NCI-H128 (cell line): ENCODE results near the gene AGBL1.

ENCODE experiments used
- DNase-seq: peaks from one replicate; lab custom pipeline; 2025; ENCODE audit not compliant: unreplicated experiment; lab: John Stamatoyannopoulos, UW

Gene AGBL1

DNA sequence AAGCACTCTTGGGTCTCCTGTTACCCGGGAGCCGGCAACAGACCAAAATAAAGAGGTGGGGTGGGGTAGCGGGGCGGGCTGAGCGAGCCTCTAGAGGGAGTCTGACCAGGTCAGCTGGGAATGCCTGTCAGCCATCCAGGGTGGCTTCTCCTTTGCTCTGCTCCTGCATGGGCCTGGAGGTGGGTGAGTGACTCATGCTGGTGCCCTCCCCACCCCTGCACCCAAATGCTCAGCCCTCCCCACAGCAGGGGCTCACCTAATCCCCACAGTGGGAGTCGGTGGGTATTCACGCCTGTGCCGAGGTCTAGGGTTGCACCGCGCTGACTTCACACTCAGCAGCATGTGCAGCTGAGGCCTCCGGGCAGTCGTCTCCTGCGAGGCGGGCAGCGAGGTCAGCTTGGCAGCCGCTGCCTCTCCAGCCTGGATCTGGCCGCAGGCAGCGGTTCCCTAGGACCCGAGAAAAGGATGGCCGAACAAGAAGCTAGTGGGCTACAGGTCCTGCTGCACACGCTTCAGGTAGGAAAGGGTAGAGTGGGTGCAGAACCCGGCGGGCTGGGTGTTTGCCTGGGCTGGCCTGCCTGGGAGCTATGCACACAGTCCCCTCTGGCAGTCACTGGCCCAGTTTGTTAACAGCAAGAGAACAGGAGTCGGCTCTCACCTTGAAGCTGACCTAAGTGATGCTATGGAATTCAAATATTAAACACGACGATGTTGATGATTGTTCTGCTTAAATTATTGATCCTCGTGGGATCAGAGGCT lies at the start of gene AGBL1:
TSS of gene AGBL1 (plus strand) at position 364 of the 759 bp plus-strand sequence.
- no peak for DNase-seq

DNA sequence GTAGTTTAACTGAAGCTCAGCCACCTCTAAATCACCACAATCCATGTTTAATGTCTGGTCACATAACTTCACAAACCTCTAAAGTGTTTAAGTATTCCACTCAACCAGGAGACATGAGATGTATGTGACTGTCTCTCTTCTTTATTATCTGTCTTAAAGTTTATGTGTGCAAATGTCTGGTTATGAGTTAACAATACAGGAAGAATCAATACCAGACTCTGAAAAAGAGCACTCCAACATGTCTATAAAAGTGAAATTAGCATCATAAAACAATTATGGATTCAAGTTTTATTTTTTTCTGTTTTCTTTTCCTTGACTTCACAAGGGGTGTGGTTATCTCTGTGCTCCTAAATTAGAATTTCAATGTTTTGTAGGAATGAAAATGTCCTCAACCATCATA lies 44.8 kb upstream of the AGBL1 start:
- no peak for DNase-seq

DNA sequence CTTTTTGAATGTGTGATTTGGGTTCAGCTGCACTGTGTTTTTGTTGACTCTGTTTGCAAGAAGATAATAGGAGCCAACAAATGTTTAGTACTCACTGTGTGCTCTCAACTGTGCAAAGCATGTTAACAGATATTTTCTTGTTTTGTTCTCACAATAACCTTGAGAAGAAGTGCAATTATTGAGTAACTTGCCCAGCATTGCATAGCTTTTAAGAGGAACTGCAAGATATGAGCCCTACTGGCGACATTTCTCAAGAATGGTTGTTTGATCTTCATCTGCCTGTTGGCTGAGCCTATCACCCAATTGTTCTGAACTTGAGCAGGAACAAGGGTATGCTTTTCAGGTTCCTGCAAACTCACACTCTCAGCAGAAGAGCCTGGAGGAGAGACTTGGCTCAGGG lies 43.4 kb upstream of the AGBL1 start:
- no peak for DNase-seq

DNA sequence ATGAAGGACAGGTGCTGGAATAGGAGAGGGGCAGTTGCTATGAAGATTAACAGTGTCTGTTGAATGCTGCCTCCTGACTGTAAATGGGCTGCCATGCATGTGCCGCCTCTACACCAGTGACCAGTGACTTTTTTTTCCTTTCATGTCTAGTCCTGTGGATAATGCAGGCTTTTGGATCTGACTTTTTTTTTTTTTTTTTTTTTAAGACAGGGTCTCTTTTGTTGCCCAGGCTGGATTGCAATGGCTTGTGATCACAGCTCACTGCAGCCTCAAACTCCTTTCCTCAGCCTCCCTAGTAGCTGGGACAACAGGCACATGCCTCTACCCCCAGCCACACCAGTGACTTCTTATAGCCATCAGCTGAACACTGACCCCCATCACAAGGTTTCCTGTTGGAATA lies 41.2 kb upstream of the AGBL1 start:
- DNase-seq = no peak

DNA sequence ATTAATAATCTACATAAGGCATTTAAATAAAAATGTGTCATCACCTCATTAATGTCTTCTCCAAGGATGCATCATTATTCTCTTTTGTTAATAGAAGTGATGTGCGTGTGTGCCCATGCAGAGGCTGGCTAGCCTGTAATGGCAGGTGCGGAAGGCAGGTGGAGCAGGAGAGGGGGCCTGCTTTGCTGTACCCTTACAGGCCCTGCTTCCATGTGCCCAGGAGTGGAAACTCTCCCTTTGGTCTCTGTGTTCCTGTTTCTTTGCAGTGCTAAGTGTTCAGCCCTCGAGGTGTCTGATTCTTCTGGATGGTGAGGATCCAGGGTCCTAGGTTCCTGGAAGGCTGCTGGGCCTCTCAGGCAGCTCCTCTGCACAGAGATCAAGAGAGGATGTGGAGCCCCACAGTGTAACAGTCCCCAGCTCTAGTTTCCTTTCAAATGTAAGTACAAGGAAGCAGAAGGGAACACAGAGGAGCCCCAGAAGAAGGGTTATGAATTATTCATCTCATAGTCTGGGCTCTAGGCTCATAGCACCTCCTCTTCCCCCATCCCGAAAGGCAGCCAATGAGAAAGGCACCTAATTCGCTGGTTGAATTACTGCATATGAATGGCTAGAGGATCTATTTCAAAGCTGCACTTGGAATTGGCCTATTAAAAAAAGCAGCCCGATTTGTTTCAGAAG lies 39.2 kb upstream of the AGBL1 start:
- DNase-seq = no peak

- no peak for DNase-seq
Measured at GRCh38 chr15:86041399-86041798, 38.3 kb upstream of the AGBL1 start.

GRCh38 chr15:86042226-86042625 lies 37.4 kb upstream of the AGBL1 start:
- no peak for DNase-seq

DNA sequence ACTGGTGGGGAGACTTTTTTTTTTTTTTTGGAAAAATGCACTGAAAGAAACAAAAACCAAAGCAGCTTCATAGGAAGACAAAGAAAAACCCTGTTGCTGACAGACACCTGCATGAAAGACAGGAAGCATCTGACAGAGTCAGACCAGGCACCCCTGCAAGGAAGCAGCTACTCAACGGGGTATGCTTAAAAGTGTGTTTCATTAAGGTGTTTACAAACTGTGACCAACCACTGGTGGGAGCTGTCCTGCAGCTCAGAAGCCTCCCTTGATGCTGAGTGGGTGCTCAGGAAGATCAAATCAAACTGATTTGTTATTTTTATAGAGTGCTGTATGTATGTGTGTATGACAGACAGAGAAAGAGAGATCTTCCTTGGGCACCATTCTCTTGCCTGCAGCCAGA lies 34.7 kb upstream of the AGBL1 start:
- DNase-seq = no peak

DNA sequence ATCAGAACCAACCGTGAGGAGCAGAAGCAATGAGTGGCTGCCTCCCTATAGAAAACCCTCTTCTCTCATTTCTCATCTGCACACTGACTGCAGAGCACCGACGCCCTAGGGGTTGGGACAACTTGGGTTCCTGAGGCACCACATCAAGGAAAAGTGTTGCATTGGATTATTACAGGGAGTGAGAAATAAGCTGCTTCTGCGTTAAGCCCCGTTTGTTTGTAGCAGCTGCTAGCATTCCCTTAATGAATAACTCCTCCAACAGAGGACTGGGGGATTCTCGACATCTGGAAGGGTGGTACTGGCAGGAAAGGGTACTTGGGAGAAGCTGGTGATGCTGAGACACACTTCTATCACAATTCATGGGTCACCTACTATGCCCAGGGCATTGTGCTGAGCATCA lies 25.3 kb upstream of the AGBL1 start:
- DNase-seq = no peak

DNA sequence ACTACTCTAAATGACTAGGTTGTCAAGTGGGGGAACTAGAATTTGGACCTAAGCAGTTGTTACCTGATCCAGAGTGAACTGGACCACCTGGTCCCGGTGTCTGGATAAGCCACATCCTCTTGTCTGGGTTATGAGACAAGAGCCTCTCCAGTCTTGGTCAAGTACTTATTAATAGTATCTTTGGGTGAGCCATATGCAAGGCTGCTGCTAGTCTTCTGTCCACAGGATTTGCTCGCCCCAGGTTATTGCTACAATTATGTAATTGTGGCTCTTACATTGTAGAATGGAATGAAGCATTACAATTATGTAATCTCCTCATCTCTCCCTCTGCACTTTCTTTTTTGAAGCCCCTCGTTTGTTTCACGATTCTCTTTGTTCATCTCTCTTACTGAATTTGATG lies 24.0 kb upstream of the AGBL1 start:
- no peak for DNase-seq

DNA sequence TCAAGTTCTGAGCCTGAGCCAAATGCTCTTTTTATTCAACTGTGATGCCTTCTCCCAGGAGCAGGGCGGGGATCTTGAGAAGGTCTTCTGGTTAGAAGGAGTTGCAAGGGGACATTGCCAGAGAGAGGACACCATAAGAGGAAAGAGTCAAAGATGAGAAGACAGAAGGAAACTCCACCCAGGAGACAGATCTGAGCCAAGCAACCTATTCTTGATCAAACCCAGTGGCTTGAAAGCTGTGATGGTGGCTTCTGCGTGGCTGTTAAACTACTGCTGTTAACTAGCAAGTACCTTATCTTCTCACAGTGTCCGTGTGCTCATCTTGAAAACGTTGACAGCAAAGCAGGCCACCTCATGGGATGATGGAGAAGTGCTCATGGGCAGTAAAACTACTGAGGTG lies 19.8 kb upstream of the AGBL1 start:
- DNase-seq = no peak

DNA sequence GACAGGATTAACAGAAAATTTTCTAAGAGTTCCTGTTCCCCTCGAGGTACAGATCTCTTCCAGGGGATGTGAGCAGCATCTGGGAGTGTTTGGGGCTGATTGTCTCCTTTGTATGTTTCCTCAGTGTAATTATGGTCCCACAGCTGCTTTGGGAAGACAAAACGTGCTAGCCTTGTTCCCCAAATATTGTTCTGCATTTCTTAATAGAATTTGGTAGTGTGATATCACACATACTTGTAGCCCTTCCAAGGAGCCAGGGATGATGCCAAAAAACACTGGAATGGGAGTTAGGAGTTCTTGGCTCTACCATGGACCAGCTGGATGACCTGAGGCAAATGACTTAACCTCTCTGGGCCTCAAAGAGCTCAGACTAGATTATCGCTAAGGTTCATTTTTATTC lies 19.0 kb upstream of the AGBL1 start:
- no peak for DNase-seq

DNA sequence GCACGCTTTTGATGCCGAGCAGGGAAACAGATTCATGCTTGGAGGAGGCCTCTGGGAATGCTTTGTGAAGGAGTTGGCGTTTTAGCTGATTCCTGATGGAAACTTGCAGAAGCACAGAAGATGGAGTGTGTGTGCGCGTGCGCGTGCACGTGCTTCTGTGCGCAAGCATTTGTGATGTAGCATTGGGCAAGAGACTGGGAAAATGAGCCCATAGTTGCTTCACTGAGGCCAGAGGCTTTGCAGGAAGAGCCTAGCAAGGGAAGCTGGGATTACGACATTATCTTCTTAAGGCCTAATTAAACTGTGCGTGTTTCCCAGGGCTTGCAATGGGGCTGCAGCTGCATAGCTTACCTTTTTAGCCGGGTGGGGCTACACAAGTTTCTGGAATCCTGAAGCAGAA lies 18.1 kb upstream of the AGBL1 start:
- no peak for DNase-seq

GRCh38 chr15:86062646-86063243 lies 16.9 kb upstream of the AGBL1 start:
- DNase-seq = no peak

- DNase-seq = no peak
Measured at GRCh38 chr15:86063356-86064095, 16.1 kb upstream of the AGBL1 start.

GRCh38 chr15:86064326-86064725 lies 15.3 kb upstream of the AGBL1 start:
- DNase-seq = no peak

- no peak for DNase-seq
Measured at GRCh38 chr15:86066174-86066834, 13.4 kb upstream of the AGBL1 start.

DNA sequence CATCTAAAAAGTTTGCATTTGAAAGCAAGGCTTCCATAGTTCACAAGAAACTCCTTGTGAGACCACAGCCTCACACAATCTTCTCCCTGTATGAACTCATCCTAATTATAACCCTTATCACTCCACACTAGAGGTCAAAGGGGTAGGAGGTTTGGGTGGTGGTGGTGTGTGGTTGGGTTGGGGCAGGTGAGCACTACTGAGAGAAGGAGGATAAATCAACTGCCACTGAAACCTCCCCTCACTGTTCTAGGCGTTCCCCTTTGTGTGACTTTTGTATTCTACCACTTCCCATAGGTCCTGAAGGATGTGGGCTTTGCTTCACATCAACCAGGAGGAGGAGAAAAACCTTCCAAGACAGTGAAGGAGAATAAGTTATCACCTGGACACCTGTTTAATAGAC lies 6.4 kb upstream of the AGBL1 start:
- DNase-seq = no peak

DNA sequence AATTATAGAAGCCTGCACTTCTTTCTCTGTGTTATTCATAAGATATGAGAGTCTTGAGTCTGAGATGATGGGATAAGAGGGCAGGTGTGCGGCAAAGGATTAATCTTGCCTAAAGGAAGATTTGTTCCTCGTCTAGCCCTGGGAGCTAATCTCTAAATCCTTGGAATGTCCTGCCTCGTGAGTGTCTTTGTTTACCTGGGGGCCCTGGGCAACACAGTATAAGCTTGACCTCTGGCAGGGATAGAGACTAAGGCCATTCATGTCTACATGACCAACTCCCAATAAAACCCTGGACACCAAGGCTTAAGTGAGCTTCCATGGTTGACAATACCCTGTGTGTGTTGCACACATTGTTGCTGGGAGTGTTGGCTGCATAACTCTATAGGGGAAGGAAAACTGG lies 3.2 kb upstream of the AGBL1 start:
- no peak for DNase-seq

- DNase-seq = no peak
Measured at GRCh38 chr15:86077070-86077469, 2.6 kb upstream of the AGBL1 start.

GRCh38 chr15:86080302-86080701 lies 631 bp downstream of the AGBL1 start:
- DNase-seq = no peak
